ENCODE measurements around the gene MLX. TPM values are rescaled to one million over a fixed set of nuclear protein-coding genes. Genes with fewer than 3 reads are reported as not detected.

Gene MLX
- total RNA-seq, 1 donor = 43.4 TPM

DNA sequence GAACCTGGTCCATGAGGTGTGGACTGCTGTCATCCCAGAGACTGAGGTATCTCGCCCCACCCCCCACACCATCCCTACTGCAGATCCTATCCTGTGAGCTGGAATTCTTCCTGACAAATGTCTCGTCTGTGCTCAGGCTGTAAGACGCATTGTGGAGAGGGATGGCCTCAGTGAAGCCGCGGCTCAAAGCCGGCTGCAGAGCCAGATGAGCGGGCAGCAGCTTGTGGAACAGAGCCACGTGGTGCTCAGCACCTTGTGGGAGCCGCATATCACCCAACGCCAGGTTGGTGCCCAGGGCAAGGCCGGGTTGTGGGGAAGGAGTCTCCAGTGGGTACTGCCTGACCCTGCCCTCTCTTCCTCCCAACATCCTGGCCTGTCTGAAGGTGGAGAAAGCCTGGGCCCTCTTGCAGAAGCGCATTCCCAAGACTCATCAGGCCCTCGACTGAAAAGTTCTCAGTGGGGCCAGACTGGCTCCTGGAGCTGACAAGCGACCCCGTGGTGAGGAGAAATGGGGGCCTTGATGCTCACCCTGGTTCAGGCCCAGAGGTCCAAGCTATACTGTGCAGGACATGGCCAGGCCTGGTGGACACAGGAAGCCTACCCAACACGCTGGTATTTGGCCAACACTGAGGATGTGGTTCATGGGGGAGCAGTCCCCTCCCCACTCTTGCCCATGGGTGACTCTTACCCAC, 1.2 kb upstream of the MLX start:
- peaks cover 32% of the 10 kb centered on the region for H3K4me1 ChIP-seq (ENCODE audit: insufficient read depth, low read length)
- peaks cover 9% of the 10 kb centered on the region for H4K20me1 ChIP-seq (ENCODE audit: insufficient read depth, low read length)
- no peak overlapping the region for H3K4me3 ChIP-seq (ENCODE audit: insufficient read depth, low read length)
- H3K4me2 ChIP-seq (ENCODE audit: insufficient read depth, low read length) = no peak overlapping the region
- H3K27ac ChIP-seq (ENCODE audit: low read depth, low read length) = no peak overlapping the region
- peaks cover 54% of the 10 kb centered on the region for H3K36me3 ChIP-seq (ENCODE audit: insufficient read depth, low read length)
- H3K9me3 ChIP-seq (ENCODE audit: low read depth, low read length) = no peaks in the 10 kb centered on the region
- H2AFZ ChIP-seq (ENCODE audit: low read length) = no peak overlapping the region
- no peaks in the 10 kb centered on the region for H3K27me3 ChIP-seq (ENCODE audit: insufficient read depth, low read length)
- no peak for TF ChIP-seq CTCF (IDR thresholded peaks at IDR 0.05; ENCODE audit: extremely low read depth, low read depth, low read length)
- H3K79me2 ChIP-seq (ENCODE audit: insufficient read depth, low read length) = peaks cover 72% of the 10 kb centered on the region
- DNase-seq (ENCODE audit: insufficient read length, low spot score, missing footprints) = peak; percentile 52

- peak overlapping the region; percentile 99 for H3K4me2 ChIP-seq (ENCODE audit: insufficient read depth, low read length)
- H2AFZ ChIP-seq (ENCODE audit: low read length) = peak overlapping the region; percentile 86
- H3K4me1 ChIP-seq (ENCODE audit: insufficient read depth, low read length) = peaks cover 30% of the 10 kb centered on the region
- peaks cover 73% of the 10 kb centered on the region for H3K79me2 ChIP-seq (ENCODE audit: insufficient read depth, low read length)
- H3K27ac ChIP-seq (ENCODE audit: low read depth, low read length) = peak overlapping the region; percentile 82
- no peaks in the 10 kb centered on the region for H3K9me3 ChIP-seq (ENCODE audit: low read depth, low read length)
- peaks cover 58% of the 10 kb centered on the region for H3K36me3 ChIP-seq (ENCODE audit: insufficient read depth, low read length)
- no peaks in the 10 kb centered on the region for H3K27me3 ChIP-seq (ENCODE audit: insufficient read depth, low read length)
- peaks cover 9% of the 10 kb centered on the region for H4K20me1 ChIP-seq (ENCODE audit: insufficient read depth, low read length)
- no peak for DNase-seq (ENCODE audit: insufficient read length, low spot score, missing footprints)
- TF ChIP-seq CTCF (IDR thresholded peaks at IDR 0.05; ENCODE audit: extremely low read depth, low read depth, low read length) = no peak
- peak overlapping the region; percentile 89 for H3K4me3 ChIP-seq (ENCODE audit: insufficient read depth, low read length)
Observed at GRCh38 chr17:42566215-42566882, 551 bp upstream of the MLX start.

DNA sequence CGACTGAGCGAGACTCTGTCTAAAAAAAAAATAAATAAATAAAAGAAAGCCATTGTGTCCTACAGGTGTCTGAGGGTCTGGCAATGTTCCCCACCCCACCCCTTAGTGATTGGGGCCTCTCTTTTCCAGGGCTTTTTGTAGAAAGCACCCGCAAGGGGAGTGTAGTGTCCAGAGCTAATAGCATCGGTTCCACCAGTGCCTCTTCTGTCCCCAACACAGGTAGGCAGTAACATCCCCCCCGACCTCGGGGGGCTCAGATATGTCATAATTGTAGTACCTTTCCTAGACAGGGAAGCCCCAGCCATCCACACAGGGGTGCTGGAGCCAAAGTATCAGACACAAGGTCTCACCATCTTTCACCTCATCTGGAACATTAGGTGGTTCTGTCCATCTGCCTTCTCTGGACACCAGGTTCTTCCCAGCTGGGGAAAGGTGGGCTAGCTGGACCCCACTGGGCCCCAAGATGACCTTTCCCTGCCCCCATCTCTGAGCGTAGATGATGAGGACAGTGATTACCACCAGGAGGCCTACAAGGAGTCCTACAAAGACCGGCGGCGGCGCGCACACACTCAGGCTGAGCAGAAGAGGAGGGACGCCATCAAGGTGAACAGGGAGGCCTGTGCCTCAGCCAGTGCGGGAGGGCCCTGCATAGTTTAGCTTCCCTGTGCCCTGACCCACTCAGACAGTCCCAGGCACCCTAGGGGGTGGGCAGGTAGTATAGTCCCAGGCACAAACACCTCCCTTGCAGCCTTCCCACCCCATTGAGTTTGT, 1.6 kb downstream of the MLX start:
- no peak overlapping the region for H3K4me2 ChIP-seq (ENCODE audit: insufficient read depth, low read length)
- no peak overlapping the region for H3K4me3 ChIP-seq (ENCODE audit: insufficient read depth, low read length)
- no peak overlapping the region for H3K27ac ChIP-seq (ENCODE audit: low read depth, low read length)
- H3K27me3 ChIP-seq (ENCODE audit: insufficient read depth, low read length) = no peaks in the 10 kb centered on the region
- H4K20me1 ChIP-seq (ENCODE audit: insufficient read depth, low read length) = peaks cover 18% of the 10 kb centered on the region
- peaks cover 14% of the 10 kb centered on the region for H3K4me1 ChIP-seq (ENCODE audit: insufficient read depth, low read length)
- H3K36me3 ChIP-seq (ENCODE audit: insufficient read depth, low read length) = peaks cover 78% of the 10 kb centered on the region
- H3K9me3 ChIP-seq (ENCODE audit: low read depth, low read length) = no peaks in the 10 kb centered on the region
- peak; percentile 55 for DNase-seq (ENCODE audit: insufficient read length, low spot score, missing footprints)
- peaks cover 71% of the 10 kb centered on the region for H3K79me2 ChIP-seq (ENCODE audit: insufficient read depth, low read length)
- no peak for TF ChIP-seq CTCF (IDR thresholded peaks at IDR 0.05; ENCODE audit: extremely low read depth, low read depth, low read length)
- no peak overlapping the region for H2AFZ ChIP-seq (ENCODE audit: low read length)
